Gastrocnemius medialis (tissue), 4 donors: ENCODE measurements around the gene RAB19.

Experiments used
- CTCF ChIP-seq, 5 experiments: fragments of 450-650 bp in 3 of 5; fragments of 200-600 bp in 2 of 5; sonication (generic) in 2 of 5; IDR thresholded peaks in 4 of 5; conservative IDR thresholded peaks in 1 of 5; 1 replicate in 4 of 5; 2 replicates in 1 of 5; pipeline ENCODE4 v1.5.1; 2016 to 2019; ENCODE audit warnings: antibody characterized with exemption in 5 of 5, mild to moderate bottlenecking in 3 of 5, moderate library complexity in 3 of 5
- POLR2A ChIP-seq, 2 donors: fragments of 450-650 bp; IDR thresholded peaks; one replicate each; pipeline ENCODE4 v1.6.1; 2017; ENCODE audit warnings: antibody characterized with exemption in 2 of 2, mild to moderate bottlenecking in 2 of 2, moderate library complexity in 2 of 2

GRCh38 chr7:140426130-140426529, 22.3 kb downstream of the RAB19 start:
- no peak for TF ChIP-seq POLR2A (IDR thresholded peaks at IDR 0.05)
- no peak for TF ChIP-seq CTCF (IDR thresholded peaks at IDR 0.05 in 4 of 5, conservative IDR thresholded peaks at IDR 0.05 in 1 of 5)
